HG02884 (cell line): ENCODE measurements around the gene SMYD3.
A peak's percentile ranks its signal among the peaks of the same experiment; 100 is the strongest.
"Not testable (repeated sequence)": the region's sequence is repeated elsewhere in the genome, so short reads cannot be mapped to it uniquely, and the experiment has no call there.

Source experiments
- ATAC-seq: cut with Tn5 transposase; IDR thresholded peaks from one replicate; pipeline ENCODE4 v1.9.1; 2021; ENCODE audit warnings: mild to moderate bottlenecking, moderate library complexity; ENCODE audit not compliant: unreplicated experiment

SMYD3 gene

GRCh38 chr1:246364415-246364941 is 142.6 kb downstream of the SMYD3 start:
- peak; percentile 84 for ATAC-seq

- ATAC-seq = not testable (repeated sequence)
Measured at GRCh38 chr1:246357014-246357598, 150.0 kb downstream of the SMYD3 start.

- ATAC-seq = no peak
Measured at GRCh38 chr1:246355411-246356230, 151.5 kb downstream of the SMYD3 start.

GRCh38 chr1:246351721-246352120 is 155.4 kb downstream of the SMYD3 start:
- no peak for ATAC-seq

- ATAC-seq = no peak
Measured at GRCh38 chr1:246350745-246351144, 156.3 kb downstream of the SMYD3 start.

GRCh38 chr1:246343937-246344336 is 163.1 kb downstream of the SMYD3 start:
- ATAC-seq = no peak

GRCh38 chr1:246343251-246343650 is 163.8 kb downstream of the SMYD3 start:
- no peak for ATAC-seq

GRCh38 chr1:246338546-246338945 is 168.5 kb downstream of the SMYD3 start:
- no peak for ATAC-seq

GRCh38 chr1:246338098-246338497 is 169.0 kb downstream of the SMYD3 start:
- ATAC-seq = no peak

GRCh38 chr1:246335151-246335550 is 171.9 kb downstream of the SMYD3 start:
- no peak for ATAC-seq

GRCh38 chr1:246333855-246334254 is 173.2 kb downstream of the SMYD3 start:
- ATAC-seq = no peak

GRCh38 chr1:246332078-246332477 is 175.0 kb downstream of the SMYD3 start:
- ATAC-seq = no peak

GRCh38 chr1:246329900-246330299 is 177.2 kb downstream of the SMYD3 start:
- ATAC-seq = peak; percentile 99

GRCh38 chr1:246329292-246329691 is 177.8 kb downstream of the SMYD3 start:
- ATAC-seq = not testable (repeated sequence)

GRCh38 chr1:246324711-246325110 is 182.4 kb downstream of the SMYD3 start:
- no peak for ATAC-seq

- not testable (repeated sequence) for ATAC-seq
Measured at GRCh38 chr1:246324033-246324432, 183.0 kb downstream of the SMYD3 start.

- ATAC-seq = no peak
Measured at GRCh38 chr1:246320286-246320685, 186.8 kb downstream of the SMYD3 start.

GRCh38 chr1:246319083-246319714 is 187.9 kb downstream of the SMYD3 start:
- no peak for ATAC-seq

- no peak for ATAC-seq
Measured at GRCh38 chr1:246318622-246319021, 188.5 kb downstream of the SMYD3 start.

GRCh38 chr1:246318036-246318359 is 189.1 kb downstream of the SMYD3 start:
- ATAC-seq = no peak

GRCh38 chr1:246317332-246318035 is 189.6 kb downstream of the SMYD3 start:
- no peak for ATAC-seq
